Activated CD8-positive, alpha-beta memory T cell treated with anti-CD3 and anti-CD28 coated beads, Interleukin-2, amount 50 U/mL, for 1 hour (primary cell): ENCODE data around the gene CACNB2.

Experiments used
- DNase-seq: peaks from one replicate; pipeline ENCODE4 v3.0.0-alpha.2; 2020; ENCODE audit errors: extremely low read depth

CACNB2 gene

DNA sequence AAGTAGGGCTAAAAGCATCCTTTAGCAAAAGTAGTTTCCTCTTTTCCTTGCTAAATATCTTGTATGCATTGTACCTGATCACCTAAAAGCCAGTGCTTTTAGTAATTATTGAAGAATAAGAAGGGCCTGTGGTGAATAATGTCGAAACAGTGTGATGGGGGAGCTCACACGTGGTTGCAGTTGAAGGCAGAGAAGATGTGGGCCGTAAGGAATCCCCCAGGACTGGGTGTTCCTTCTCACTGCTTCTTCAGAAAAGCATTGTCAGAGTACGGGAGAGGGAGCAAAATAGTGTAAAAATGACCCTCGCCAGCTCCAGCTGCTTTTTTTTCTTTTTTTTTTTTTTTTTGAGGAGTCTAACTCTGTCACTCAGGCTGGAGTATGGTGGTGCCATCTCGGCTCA, 310.1 kb downstream of the CACNB2 start:
- no peak for DNase-seq

DNA sequence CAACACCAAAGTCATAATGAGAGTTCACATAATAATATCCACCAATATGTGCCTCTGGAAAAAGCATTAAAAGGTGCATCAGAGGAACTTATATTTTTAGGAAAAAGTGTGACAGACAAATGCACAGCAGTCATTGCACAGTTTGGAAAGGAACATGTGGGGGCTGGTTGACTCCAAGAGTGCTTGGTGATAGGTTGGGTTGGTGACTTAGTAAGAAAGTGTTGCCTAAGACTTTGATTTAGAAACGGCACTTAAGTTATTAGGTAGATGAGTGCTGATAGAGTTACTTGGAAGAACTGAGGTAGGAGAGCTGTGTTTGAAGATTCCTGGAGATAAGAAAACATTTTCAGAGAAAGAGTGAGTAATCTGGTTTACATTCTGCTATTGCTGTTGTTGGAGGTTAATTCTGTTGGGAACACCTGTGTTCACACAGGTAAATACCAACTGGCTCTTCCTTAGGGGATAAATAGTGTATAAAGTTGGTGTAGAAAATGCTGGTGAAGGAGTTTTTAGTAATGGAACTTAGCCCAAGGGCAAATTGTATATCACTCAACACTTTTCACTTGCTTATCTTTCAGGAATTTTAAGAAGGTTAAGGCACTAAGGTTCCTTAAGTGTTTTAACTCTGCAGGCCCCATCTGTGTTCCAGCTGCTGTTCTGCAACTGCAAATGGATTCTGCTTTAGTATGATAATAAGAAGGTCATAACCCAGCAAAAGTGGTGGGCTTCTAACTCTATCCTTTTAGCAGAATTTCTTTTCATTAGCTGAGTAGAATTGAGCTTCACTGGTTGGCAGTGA, 315.1 kb downstream of the CACNB2 start:
- DNase-seq, result no peak

DNA sequence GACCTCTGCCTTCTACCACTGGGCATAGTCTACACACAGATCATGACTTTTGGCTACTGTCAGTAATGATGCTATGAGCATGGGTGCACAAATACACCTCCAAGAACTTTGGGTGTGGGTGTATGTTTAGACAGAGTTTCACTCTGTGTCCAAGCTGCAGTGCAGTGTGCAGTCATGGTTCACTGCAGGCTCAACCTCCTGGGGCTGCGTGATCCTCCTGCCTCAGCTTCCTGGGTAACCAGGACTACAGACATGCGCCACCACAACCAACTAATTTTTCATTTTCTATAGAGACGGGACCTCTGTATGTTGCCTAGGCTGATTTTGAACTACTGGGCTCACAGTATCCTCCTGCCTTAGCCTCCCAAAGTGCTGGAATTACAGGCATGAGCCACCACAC, 316.8 kb downstream of the CACNB2 start:
- DNase-seq, result no peak

DNA sequence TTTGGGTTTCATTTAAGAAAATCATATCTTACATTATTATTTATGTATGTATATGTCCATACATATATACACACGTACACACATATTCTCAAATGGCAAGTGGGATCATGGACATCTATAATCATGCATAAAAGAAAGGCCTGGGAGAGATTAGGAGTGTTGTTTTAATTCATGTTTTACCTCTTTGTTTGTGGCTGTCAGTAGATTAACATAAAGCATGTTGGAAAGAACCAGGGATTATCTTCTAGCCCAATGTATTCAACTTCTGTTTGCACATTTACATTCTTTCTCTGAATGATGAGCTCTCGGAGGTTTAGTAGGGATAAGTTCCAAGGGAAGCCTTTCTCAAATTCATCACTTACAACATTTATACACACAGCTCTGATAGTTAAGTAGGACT, 319.8 kb downstream of the CACNB2 start:
- no peak for DNase-seq

DNA sequence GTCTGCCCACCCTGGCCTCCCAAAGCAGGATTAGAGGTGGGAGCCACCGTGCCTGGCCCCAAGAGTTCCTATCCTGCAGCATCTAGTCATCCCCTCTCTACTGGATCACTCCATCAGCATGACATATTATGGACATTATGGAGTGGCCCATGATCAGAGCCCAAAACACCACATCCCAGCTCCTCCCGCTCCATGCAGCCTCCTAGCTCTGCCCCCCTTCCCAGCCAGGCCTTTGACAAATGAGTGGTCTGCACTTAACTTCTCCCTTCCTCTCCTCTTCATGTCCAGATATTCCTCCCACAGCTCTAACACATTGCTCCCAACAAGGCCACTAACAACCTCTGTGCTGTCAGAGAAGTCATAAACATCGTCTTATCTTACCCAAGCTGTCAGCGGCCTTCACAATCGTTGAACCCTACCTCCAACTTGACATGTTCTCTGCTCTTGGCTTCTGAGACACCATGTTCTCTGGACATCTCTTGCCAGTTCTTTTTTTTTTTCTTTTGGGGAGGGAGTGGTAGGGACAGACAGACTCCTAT, 323.5 kb downstream of the CACNB2 start:
- no peak for DNase-seq

DNA sequence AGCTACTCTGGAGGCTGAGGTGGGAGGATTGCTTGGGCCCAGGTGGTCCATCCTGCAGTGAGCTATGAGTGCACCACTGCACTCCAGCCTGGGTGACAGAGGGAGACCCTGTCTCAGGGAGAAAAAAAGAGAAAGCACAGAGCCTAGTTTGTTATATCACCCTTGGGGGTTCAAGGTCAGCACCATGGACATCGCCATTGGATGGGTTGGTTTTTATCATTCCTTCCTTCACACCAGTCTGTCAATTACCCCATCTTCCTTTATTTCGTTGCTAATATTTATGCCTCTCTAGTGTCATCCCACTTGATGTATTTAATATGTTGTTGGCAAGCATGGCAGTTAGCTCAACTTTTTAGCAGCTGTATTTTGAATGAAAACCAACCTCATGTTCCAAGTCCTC, 328.9 kb downstream of the CACNB2 start:
- DNase-seq, result no peak

DNA sequence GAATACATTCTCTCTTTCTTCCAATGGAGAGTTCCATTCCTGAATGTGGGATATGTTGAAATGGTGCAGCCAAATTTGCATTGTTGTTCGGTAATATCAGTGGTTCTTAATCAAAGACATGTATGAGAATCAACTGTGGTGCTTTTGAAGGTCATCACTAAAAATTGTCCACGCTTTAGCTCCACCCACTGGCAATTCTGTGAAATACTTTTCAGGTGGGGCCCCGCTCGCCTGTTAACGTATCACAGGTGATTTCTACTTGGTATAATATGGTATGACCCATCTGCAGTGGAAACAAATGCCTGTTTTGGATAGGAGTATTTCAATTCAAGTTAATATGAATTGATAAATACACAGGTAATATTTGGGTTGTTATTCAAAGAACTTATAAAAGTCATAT, 332.8 kb downstream of the CACNB2 start:
- no peak for DNase-seq

DNA sequence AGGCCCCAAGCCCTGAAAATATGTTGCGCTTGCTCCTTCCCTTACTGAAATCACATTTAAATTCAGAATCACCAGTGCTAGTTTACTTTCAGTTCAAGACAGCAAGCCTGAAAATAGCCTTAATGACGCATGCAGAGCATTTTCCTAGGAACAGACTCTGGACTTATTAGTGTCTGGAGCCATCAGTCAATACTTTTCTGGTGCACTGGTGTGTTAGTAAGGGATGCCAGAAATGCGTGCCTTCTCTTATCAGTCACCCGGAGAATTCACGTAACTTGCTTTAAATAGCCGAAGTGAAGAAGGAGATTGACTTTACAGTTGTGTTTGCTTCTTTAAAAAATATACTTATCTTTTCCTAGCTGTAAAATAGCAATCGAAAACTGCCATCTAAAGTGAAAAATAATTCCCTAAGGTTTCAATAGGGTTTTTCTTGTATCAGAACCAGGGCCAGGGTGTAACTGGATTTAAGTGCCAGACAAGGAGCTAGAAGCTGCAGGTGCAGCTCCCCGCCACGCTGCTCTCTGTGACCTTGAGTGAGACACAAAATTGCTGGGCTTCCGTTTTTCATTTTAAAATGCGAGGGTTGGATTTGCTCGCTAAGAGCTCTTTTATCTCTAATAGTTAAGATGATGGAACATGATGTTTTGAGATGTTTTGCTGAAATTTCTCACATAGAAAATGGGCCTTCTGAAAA, 333.3 kb downstream of the CACNB2 start:
- no peak for DNase-seq

DNA sequence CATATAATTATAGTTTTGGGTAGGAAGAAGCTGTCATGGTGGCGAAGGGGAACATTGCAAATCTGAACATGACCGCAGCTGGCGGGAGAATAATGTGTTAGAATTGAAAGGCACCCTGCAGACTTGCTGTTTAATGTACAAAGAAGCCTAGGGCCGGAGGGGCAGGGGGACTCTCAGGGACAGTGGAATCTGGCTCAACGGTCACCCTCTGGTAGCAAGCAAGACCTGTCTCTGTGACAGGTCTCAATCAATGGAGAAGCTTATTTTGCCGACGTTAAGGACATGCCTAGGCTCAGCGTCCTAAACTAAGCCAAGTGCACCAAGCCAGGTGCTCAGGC, 333.9 kb downstream of the CACNB2 start:
- DNase-seq, result no peak

DNA sequence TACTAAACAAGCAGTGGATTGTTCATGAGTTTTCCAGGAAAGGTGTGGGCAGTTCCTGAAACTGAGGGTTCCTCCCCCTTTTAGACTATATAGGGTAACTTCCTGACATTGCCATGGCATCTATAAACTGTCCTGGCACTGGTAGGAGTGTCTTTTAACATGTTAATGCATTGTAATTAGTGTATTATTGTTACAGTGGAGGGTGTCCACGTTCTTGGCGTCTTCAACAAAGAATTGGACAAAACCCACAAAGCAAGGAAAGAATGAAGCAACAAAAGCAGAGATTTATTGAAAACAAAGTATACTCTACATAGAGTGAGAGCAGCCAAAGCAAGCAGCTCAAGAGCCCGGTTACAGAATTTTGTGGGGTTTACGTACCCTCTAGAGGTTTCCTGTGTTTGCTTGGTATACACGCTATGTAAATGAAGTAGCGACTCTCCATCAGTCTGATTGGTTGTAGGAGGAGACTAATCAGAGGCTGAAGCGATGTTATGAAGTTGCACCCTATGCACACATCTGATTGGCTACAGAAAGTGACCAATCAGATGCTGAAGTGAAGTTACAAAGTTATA, 335.9 kb downstream of the CACNB2 start:
- no peak for DNase-seq

DNA sequence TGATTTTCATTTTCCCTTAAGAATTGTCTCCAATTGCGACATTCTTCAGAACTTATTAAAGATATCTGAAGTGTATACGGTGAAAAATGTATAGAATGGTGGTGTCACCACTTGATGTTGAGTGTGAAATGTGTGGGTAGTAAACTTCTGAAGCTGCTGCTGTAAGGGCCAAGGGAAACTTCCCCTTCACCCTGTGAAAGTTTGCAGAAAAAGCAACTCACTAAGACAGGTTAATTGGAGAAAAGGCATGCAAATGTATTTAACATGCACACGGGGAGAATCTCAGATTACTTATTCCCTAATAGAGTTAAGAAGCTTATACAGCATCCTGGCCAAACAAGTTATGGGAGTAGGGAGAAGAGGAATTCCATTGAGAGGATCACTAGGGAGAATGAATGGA, 338.1 kb downstream of the CACNB2 start:
- DNase-seq, result no peak

DNA sequence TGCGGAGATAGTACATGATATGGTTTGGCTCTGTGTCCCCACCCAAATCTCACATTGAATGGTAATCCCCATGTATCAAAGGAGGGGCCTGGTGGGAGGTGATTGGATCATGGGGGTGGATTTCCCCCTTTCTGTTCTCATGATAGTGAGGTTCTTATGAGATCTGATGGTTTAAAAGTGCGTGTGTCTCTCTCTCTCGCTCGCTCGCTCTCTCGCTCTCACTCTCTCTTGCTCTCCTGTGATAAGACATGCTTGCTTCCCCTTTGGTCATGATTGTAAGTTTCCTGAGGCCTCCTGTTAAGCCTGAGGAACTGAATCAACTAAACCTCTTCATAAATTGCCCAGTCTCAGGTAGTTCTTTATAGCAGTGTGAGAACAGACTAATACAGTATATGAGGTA, 339.3 kb downstream of the CACNB2 start:
- no peak for DNase-seq

DNA sequence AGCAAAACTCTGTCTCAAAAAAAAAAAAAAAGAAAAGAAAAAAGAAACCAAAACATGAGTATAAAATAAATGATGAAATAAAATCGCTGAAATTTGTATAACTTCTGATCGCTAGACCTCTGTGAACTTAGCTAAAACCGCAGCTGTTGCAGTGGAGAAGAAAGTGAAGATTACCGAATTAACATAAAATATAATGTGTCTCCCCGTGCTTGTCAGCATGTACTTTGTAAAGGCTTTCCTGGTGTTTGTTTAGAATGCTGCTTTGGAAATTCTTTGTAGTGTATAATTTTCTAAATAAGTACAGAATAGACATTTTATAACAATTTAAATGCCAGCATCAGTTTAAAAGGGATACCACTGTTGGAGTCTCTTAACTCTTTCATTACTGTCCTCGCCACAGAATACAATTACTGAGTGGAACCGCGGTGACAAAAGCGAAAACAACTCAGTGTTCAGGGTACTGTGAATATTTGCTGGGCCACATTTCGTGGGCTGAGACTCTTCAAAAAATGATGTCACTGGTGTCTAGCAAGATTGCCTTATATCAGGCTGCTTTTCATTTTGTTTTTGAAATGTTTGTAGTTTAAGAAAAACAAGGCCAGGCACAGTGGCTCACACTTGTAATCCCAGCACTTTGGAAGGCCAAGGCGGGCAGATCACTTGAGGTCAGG, 343.4 kb downstream of the CACNB2 start:
- no peak for DNase-seq

DNA sequence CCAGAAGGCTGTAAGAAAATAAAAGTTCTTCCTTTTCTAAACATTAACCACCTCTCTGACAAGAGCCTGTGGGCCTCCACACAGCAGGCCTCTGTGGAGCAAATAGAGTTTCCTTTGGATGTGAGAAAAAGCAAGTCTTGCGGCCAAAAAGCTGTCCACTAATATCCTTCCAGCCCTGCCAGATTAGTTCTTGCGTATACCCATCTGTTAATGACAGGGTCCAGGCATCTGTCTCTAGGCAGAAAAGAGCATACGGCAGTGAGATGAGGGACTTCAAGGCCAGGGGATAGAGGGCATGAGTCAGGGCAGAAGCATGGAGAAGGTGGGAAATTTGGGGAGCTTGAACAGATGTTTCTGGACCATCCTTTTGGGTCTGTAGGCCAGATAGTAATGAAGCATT, 346.2 kb downstream of the CACNB2 start:
- no peak for DNase-seq

DNA sequence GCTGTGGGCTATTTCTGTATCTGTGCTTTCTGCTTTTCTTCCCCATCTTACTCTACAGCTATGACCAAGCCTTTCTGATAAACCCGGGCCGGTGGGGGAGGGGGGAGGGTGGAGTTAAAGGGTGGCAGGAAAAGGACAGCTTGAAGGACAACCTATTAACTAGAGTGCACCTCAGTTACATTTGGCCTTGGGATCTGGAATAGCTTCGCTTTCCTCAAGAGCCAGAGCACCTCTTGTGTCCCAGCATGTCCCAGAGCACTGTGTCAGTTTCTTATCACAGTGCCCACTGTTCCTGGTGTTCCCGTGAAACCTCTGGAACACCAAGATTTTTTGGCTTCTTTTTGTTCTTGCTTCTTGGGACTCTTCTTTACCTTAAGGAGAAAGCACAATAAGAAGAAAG, 350.5 kb downstream of the CACNB2 start:
- DNase-seq, result no peak

DNA sequence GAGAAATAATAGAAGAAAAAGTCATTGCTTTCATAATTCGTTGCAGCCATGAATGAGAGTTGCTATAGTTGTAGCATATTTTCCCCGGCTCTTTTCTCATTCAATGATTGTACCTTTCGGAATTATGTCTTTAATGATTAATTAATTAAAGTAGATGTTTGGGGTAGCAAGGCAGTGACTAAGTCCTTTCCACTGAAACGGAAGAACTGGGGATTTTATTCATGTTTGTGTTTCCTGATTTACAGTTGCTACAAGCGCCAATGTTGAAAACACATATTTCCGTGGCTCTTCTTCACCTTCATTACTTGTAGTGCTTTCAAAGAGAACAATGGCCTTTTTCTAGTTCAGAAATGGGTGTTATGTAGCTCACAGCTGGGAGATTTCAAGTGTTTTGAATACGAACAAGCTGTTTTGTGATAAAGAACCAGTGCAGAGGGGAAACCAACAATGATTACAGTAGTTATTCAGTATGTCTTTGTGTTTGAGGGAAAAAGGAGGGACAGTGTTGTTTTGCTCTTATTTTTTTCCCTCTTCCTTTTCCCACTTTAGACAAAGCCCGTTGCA, 357.7 kb downstream of the CACNB2 start:
- no peak for DNase-seq

DNA sequence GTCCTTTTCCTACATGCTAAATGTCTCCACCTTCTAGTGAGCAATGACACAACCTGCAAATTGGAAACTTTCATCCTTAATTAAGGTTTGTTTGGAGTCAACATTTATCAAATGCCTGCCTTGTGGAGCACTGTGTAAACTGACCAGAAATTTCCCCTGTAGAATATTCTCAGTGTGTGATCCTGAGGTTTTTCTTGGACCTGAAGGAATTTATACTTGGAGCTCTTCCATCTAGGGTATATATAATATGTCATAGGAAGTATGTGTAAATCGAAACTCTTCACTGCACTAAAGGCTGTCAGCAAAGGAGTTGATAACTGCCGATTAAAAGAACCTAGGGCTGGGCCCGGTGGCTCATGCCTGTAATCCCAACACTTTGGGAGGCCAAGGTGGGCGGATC, 358.8 kb downstream of the CACNB2 start:
- no peak for DNase-seq

DNA sequence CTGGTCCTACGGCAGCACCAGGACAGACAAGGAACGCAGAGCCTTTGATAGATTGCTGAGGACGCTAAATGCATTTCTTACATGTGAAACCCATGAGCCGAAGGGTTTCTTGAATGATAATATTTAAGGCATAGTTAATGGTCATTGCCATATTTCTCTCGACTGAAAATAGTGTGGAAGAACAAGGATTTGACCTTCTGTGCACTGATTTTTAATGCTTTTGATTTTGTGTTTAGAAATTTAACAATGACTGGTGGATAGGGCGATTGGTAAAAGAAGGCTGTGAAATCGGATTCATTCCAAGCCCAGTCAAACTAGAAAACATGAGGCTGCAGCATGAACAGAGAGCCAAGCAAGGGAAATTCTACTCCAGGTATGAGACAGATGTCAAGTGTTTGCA, 360.4 kb downstream of the CACNB2 start:
- no peak for DNase-seq

DNA sequence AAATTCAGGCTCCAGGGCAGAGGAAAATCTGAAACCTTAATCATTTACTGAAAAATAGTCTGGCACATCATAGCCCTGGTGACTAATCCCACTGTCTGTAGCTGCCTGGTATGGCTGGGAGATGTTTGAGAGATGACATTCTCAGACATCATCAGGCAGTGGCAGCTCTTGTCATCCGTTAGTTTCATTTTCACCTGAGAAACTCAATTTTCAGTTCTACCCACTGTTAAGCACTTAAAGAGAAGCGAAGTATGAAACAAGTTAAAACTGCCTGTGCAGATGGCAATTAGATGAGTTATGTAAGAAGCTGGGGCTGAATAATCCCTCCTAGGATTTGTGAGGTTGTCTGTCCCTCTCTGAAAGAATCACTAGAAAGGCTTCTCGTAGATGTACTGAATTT, 361.0 kb downstream of the CACNB2 start:
- no peak for DNase-seq

DNA sequence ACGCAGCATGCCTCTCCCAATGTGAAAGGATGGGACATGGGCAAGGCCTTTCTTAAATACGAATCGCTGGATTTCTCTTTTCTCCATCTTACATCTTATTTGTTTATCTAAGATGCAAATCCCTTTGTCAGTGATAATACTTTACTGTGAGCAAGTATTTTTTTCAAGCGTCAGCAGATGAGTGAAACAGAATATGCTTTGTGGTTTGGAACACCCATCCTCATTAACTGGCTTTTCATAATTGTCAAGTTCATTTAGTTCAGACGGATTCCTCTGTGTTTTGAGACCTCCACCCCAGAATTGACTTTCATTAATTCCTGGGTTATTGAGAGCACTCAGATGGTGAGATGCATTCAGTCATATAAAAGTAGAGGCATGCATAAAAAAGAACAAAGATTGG, 361.4 kb downstream of the CACNB2 start:
- DNase-seq, result no peak

DNA sequence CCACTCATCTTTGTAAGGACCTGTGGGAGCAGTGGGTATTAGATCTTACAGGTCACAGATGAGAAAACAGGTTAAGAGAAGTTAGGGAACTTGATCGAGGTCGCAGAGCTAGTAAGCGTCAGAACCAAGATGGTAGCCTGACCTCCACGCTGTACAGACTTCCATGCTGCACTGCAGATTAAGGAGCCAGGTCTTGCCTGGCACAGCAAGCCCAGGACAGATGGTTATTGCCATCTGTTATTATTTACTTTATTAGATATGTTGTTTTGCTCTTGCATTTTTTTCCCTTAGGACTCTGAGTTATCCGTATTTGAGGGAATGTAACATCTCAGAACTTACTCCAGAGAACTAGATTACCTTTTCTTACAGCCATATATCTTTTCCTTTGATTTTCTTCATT, 363.9 kb downstream of the CACNB2 start:
- no peak for DNase-seq

DNA sequence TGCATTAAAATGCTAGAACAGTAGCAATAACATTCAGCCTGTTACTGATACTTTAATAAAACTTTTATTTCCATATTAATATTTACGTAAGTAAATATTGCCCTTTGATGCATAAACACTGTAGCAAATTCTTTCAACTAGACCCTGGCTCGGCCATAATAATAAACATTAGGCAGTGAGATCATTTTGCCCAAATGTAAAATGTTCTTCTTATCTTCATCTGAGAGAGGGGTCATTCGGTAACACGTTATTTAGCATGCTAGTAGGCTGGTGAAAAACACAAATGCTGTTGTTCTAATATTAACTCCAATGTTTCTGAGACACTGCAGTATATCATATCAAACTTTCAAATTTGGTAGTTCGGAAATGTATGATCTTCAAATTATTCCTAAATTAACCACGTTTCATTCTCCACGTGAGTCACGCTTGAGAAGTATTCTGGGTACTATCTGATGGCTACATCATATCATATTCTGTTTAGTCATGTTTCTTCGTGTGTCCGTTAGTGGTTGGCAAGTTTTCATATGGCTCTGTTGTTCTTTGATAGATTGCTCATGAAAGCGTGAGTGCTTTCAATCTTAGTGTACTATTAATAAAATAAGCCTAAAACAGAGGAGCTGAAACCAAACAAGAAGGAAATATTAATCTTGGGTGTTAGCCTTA, 365.4 kb downstream of the CACNB2 start:
- DNase-seq, result no peak
